Measurements from ENCODE around the gene SF3B3.
"Not testable (repeated sequence)": the region's sequence is repeated elsewhere in the genome, so short reads cannot be mapped to it uniquely, and the experiment has no call there.

SF3B3 gene

DNA sequence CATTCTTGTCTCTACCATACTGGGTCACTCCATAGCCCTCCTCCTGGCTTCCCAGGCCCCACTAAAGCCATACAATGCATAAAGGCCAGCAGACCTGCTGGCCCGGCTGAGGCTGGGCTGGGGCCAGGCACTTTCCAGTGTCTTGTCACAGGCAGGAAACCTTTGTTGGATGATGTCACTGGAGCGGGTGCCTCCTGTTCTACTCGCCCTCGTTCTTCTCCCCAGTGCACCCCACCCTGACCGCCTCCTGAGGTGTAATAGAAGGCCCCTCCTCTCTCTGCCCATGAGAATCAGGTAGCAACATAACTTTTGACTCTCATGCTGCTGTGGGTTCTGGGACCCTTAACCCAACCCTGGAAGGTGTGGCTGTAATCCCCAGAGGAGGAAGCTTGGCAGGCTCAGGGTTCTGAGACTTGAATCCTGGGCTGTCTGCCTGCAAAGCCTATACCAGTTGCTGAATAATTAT is 68.5 kb downstream of the SF3B3 start:
- DNase-seq: no peak

DNA sequence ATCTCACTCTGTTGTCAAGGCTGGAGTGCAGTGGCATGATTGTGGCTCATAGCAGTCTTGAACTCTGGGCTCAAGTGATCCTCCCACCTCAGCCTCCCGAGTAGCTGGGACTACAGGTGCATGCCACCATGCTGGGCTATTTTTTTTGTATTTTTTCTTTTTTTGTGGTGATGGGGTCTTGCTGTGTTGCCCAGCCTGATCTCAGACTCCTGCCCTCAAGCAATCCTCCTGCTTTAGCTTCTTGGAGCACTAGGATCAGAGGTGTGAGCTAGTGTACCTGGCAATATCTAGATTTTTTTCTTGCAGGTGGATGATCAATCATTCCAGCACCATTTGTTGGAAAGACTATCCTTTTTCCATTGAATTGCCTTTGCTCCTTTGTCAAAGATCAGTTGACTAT is 69.9 kb downstream of the SF3B3 start:
- DNase-seq: no peak

DNA sequence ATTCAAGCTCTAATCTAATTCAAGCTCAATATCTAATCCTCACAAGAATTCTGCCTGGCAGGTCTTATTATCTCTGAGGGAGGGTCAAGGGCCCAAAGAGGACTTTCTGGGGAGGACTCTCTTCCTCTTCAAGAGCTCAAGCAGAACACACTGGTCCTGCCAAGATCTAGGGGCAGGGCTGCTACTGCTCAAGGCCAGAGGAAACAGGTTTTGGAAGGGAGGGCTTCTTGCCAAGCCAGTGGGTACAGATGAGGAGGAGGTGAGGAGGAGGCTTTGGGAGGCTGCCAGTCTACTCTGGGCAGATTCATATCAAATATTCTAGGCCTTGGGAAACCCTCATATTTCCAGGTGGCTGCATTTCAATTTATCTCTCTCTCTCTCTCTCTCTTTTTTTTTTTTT is 71.0 kb downstream of the SF3B3 start:
- DNase-seq: peak; percentile 80

DNA sequence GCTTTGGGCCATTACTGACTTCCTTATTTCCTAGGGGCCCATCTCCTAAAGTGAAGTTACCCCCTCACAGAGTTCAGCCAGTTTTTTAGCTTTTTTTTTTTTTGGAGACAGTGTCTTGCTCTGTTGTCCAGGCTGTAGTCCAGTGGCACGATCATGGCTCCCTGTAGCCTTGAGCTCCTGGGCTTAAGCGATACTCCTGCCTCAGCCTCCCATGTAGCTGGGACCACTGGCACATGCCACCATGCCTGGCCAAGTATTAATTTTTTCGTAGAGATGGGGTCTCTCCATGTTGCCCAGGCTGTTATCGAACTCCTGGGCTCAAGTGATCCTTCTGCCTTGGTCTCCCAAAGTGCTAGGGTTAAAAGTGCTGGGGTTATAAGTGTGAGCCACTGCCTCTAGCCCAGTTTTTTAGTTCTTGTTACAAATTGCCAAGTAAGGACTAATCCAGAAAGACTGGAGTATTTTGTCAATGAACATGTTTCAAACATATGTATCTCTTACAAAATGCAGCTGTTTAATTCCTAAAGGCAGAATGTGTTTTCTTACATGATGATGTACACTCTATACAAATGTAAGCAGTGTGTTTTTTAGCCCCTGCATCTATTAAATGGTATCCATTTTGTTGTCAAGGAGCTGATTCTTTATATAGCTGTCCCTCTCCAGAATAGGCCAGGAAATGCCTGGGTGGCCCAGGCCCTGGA is 73.7 kb downstream of the SF3B3 start:
- DNase-seq: no peak

DNA sequence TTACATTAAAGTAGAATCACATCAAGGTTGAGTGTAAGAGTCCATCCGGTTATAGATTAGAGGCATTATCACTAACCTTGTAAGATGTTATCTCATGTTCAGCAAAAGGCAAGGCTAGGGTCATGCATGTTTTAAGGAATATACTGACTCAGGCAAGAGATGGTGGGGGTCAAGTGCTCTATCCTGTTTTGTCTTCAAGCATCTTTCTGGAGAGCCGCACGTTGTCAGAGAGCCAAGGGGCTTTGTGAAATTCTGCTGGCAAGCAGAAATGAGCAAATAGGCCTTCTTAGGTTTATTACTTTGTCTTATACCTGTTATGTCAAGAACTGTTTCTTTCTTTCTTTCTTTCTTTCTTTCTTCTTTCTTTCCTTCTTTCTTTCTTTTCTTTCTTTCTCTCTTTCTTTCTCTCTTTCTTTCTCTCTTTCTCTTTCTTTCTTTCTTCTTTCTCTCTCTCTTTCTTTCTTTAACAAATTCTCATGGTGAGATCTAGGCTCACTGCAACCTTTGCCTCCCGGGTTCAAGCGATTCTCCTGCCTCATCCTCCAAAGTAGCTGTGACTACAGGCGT is 75.4 kb downstream of the SF3B3 start:
- DNase-seq: no peak

DNA sequence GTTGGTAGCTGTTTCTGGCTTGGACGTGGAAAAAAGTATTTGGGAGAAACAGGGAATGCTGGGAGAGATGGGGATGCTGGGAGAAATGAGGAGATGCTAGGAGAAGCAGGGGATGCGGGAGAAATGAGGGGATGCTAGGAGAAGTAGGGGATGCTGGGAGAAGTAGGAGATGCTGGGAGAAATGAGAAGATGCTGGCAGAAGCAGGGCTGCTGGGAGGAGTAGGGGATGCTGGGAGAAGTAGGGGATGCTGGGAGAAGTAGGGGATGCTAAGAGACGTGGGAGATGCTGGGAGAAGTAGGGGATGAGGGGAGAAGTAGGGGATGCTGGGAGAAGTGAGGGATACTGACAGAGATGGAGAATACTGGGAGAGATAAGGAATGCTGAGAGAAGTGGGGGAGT is 77.1 kb downstream of the SF3B3 start:
- no peak for DNase-seq

DNA sequence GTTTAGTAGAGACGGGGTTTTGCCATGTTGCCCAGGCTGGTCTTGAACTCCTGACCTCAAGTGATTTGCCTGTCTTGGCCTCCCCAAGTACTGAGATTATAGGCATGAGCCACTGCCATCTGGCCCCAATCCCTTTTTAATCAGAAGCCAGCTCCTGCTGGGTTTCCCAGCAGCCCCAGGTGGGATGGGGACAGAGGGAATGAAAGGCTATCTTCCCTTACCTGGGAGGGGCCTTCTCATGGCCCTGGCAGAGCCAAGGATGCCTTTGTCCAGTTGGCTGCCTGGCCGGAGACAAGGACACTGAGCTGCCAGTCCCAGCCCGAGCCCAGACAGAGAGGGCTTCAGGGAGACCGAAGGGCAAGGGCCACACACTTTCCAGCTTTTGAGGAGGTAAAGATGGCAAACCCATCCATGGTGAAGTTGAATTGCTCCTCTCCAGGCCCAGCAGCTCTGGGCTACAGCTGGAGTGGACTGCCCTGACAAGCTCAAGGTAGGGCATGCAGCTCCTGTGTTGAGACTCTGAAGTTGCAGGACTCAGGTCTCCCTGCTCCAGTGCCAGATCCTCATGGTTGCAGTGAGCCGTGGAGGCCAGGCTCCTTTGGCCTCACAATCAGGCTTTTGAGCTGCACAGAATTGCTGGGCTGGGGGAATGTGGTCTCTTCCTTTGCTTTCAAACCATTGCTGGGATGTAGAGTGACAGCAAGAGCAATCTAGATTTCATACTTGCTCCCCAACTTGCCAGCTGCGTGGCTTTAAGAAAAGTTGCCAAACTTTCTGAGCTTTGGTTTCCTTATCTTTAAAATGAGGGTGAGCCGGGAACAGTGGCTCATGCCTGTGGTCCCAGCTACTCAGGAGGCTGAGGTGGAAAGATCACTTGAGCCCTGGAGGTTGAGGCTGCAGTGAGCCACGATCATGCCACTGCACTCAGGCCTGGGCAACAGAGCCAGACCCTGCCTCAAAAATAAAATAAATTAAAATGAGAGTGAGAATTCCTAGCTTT is 78.3 kb downstream of the SF3B3 start:
- peak; percentile 35 for DNase-seq

DNA sequence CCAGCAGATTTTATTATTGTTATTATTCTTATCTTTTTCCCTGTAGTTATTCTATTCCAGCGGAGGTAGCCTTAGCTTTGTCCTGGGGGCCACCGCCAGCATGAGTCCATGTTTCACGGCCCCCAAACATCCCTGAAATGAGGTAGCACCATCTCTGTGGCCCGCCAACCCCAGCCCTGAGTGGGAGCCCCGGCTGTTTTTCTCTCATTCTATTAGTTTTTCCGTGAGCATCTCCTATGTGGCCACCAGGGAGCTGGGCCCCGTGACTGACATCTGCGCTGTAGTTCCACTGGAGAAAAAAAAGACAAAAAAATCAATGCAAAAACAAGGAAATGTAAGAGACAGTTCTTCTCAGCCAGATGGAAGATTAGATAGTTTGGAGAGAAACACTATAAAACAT is 79.2 kb downstream of the SF3B3 start:
- DNase-seq: no peak

DNA sequence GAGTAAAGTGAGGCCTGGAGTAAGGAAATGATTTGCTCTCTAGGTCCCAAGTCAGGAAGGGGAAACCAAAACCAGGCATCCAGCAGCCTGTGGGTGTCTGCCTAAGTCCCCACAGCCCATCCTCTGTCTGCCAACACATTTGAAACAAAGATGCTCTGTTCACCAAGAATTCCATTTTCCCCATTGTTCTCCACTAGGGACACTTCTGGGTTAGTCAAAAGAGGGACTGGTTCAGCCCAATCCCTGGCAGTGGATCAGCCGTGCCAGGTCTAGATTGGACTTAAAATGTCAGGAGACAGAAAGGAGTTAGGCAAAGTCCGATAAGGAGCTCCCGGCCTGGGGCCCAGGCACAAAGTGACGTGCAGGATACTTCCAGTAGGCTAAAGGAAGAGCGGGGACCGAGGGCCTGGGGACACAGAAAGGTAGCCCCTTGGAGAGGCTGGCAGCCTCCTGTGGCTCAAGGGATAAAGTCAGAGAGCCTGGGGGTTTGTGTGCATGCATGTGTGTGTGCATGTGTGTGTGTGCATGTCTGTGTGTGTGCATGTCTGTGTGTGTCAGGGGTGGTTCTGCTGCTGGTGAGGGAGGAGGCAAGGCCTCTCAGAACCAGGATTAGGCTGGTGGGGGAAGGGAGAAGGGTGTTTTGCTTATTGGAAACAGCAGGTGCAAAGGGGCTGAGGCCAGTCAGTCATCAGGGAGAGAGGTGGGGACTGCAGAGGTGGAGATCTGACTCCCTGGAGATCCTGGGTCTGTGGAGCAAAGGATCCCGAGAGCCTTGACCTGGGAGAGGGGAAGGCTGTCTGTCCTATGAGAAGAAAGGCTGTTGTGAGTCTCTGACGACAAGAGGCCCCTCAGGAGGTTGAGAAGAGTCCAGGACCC is 81.0 kb downstream of the SF3B3 start:
- no peak for DNase-seq

DNA sequence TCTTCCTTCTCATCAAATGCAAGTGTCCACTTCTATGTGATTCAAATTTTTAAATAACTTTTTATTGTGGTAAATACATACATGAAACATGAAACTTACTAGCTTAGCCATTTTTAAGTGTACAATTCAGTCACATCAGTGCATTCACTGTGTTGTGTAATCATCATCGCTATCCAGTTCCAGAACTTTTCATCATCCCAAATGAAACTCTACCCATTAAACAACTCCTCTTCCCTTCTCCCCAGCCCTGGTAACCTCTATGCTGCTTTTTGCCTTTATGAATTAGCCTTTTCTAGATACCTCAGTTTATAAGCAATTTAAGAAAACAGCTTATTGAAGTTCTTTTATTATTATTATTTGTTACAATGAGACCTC is 81.7 kb downstream of the SF3B3 start:
- no peak for DNase-seq

DNA sequence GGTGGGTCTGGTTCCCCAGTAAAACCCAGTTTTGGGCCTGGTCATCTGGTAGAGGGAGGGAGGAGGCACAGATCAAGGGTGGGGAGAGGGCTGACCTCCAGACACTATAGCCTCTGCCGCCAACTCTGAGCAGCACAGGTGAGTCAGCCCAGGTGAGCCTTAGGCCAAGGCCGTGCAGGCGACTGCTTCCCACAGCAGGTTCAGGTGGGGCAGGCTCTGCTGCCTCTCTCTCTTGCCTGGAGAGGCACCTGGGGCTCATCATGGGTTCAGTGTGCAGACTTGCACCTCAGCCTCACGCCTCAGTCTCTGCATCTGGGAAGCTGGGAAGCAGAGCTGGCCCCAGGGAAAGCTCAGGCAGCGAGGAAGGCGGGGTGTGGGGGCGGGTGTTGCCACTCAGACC is 84.9 kb downstream of the SF3B3 start:
- no peak for DNase-seq

DNA sequence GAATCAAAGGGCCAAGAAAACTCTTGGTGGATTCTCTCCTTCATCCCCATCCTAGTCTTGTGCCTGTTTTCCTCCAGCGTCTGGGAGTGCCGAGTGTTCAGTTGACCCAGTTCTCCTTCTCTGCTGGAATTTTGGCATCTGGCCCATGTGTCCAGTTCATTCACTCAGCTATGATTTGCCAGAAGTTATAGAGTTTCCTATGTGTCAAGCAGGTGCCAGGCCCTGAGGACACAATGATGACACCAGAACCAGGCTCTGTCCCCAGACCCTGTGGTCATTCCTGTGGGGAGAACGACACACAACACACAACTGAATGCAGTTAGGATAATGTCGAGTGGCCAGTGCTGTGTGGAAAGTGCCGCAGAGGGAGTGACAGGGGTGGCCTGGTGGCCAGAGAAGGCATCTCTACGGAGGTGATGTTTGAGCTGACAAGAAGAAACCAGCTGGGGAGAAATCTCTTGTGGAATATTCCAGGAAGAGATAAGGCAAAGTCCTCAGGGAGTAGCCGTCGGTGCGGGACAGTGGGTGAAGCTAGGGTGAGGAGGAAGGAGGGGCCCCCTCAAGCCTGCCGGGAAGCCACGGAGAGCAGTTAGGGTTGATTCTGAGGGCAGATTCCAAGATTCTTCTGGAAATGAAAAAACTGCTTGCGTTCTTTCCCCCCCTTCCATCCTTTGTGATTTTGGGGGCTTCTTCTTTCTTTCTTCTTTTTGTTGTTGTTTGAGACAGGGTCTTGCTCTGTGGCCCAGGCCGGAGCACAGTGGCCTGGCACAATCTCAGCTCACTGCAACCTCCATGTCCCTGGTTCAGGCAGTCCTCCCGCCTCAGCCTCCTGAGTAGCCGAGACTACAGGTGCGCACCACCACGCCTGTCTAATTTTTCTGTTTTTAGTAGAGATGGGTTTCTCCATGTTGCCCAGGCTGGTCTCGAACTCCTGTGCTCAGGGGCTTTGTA is 86.9 kb downstream of the SF3B3 start:
- no peak for DNase-seq

DNA sequence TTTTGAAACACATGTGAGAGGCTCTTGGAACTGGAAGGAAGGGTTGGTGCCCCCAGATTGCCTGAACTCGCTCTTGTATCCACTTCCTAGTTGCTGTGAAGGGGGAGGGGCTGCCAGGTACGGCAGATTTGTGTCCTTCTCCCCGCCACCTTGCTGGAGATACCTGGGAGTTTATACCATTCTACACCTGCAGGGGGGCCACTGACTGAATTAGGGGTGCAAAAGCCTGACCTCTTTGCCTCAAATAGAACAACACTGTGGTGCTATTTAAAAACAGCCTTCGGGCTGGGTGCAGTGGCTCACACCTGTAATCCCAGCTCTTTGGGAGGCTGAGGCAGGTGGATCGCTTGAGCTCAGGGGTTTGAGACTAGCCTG is 87.6 kb downstream of the SF3B3 start:
- DNase-seq: no peak

DNA sequence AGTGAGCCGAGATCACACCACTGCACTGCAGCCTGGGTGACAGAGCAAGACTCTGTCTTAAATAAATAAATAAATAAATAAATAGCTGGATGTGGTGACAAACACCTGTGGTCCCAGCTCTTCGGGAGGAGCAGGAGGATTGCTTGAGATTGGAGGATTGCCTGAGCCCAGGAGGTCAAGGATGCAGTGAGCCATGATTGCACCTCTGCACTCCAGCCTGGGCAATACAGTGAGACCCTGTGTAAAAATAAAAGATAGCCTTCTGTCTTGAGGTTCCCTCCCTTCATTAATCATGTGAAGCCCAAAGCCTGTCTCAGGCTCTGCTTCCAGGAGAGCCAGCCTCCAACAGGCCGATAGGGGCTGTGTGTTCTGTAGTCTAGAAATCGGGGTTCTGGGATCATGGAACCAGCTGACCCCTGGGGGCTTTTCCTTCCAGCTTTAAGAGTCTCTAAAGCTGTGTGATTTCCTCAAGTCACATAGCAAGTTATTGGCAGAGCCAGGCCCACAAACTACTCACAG is 88.2 kb downstream of the SF3B3 start:
- DNase-seq: no peak

DNA sequence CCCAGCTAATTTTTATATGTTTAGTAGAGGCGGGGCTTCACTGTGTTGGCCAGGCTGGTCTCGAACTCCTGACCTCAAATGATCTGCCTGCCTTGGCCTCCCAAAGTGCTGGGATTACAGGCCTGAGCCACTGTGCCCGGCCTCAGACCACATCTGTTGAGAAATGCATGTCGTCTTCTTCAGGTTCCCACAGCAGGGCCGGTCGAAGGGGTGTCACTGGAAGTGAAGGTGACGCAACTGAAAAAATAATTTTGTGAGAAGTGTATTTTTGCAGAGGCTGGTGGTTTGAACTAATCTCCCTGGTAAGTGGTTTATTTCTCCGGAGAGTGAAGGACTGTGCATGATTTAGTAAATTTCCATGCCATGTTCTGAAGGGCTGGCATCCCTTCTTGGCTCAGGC is 89.3 kb downstream of the SF3B3 start:
- DNase-seq: no peak

DNA sequence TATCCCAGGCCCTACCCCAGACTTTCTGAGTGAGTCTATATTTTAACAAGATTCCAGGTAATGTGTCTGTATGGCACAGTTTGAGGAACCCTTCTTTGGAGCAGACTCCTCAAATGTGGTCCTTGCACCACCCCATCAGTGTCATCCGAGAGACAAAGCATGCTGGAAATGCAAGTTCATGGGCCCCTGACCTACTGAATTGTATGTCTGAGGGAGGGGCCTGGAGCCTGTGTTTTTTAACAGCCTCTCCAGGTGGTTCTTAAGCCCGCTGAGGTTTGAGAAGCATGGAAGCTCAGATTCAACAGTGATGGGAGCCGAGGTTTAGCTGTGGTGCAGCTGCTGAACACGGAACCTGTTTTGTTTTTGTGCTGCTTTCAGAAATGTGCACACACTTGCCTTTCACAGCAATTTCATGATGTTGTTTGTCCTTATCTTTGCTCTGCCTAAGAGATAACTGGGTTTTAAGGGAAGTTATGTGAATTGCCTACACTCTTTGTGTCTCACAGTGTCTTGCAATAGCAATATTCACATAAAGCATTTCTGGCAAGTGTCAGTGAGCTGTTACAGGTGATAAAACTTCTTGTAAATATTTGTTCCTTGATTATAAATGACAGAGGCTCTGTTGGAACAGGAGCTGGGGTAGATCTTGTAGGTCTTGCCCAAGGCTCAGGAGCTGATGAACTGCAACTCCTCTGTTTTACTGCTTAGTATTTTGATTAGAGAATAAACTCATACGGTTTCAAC is 90.8 kb downstream of the SF3B3 start:
- DNase-seq: no peak

DNA sequence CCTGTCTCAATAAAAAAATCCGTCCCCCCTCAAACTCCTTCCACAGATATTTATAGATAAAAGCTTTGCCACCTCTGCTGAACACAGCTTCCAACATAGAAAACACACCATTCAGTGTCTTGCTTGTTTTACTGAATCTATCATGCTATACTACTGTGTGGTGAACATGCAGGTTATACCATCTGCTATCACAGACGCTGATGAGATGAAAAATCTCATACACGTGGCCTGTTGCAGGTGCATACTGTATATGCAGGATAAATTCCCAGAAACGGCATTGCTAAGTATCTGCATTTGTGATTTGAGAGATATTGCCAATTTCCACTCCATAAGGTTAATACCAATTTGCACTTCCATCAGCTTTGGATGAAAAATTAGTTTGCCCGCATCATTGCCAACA is 92.3 kb downstream of the SF3B3 start:
- DNase-seq: no peak

DNA sequence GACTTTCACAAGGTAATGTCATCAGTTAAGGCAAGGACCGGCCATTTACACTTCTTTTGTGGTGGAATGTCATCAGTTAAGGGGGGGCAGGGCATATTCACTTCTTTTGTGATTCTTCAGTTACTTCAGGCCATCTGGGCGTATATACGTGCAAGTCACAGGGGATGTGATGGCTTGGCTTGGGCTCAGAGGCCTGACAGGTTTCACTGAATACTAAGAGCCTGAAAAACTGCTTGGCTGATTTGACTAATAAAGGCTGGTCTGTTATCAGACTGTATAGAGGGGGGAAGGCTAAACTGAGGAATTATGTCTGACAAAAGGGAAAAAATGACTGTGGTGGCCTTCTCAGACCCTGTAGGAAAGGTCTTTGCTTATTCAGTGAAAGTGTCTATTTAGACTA is 98.2 kb downstream of the SF3B3 start:
- DNase-seq: not testable (repeated sequence)
